CD4-positive, alpha-beta memory T cell (primary cell): ENCODE measurements around the gene FRMD5. TPM values are rescaled to one million over a fixed set of nuclear protein-coding genes. Genes with fewer than 3 reads are reported as not detected.
"Not testable (repeated sequence)": the region's sequence is repeated elsewhere in the genome, so short reads cannot be mapped to it uniquely, and the experiment has no call there.

Source experiments
- CTCF ChIA-PET: fragments of 350-600 bp; sonication (Branson Sonifier 250); formaldehyde crosslinking; loops from one replicate; lab custom pipeline; 2021; ENCODE audit warnings: inconsistent platforms; ENCODE audit not compliant: partially characterized antibody; lab: Charles Lee
- POLR2A ChIA-PET: fragments of 350-600 bp; sonication (Branson Sonifier 250); formaldehyde crosslinking; loops from one replicate; lab custom pipeline; 2021; ENCODE audit not compliant: partially characterized antibody; lab: Charles Lee
- DNase-seq, 5 donors: peaks; one replicate each; pipeline versions ENCODE4 v3.0.0 to v3.0.0-alpha.2; 2020 to 2022; ENCODE audit warnings: mixed read lengths in 1 of 5
- H3K27ac ChIP-seq: one replicate; pipeline ENCODE4 v1.7.0; 2013; ENCODE audit warnings: low read depth, low read length
- H3K27me3 ChIP-seq: 2 replicates; pipeline ENCODE4 v1.7.0; 2013; ENCODE audit warnings: mild to moderate bottlenecking, low read length, moderate library complexity; ENCODE audit not compliant: insufficient read depth
- H3K36me3 ChIP-seq: 2 replicates; pipeline ENCODE4 v1.7.0; 2013; ENCODE audit warnings: mild to moderate bottlenecking, low read length, moderate library complexity; ENCODE audit not compliant: insufficient read depth
- H3K4me1 ChIP-seq: 2 replicates; pipeline ENCODE4 v1.7.0; 2013; ENCODE audit warnings: mild to moderate bottlenecking, low read length, moderate library complexity; ENCODE audit not compliant: insufficient read depth
- H3K4me3 ChIP-seq, 2 donors: one replicate each; pipeline ENCODE4 v1.7.0; 2013; ENCODE audit warnings: low read length in 2 of 2, mild to moderate bottlenecking in 1 of 2
- H3K9me3 ChIP-seq, 2 donors: one replicate each; pipeline ENCODE4 v1.7.0; 2013; ENCODE audit warnings: low read length in 2 of 2, control low read depth in 1 of 2; ENCODE audit not compliant: control insufficient read depth in 1 of 2
- H3K27ac Mint-ChIP-seq, 7 donors: one replicate each; pipeline ENCODE4 v1.8.0; 2020 to 2021; ENCODE audit warnings: mixed read lengths in 7 of 7, mild to moderate bottlenecking in 6 of 7, inconsistent platforms in 3 of 7, moderate library complexity in 3 of 7
- H3K27me3 Mint-ChIP-seq, 2 donors: one replicate each; pipeline ENCODE4 v1.8.0; 2020 to 2021; ENCODE audit warnings: mixed read lengths in 2 of 2
- H3K36me3 Mint-ChIP-seq, 2 donors: one replicate each; pipeline ENCODE4 v1.8.0; 2020 to 2021; ENCODE audit warnings: mixed read lengths in 2 of 2, inconsistent platforms in 1 of 2, mild to moderate bottlenecking in 1 of 2
- H3K4me1 Mint-ChIP-seq, 4 donors: one replicate each; pipeline ENCODE4 v1.8.0; 2020 to 2021; ENCODE audit warnings: mixed read lengths in 4 of 4, mild to moderate bottlenecking in 1 of 4
- H3K4me3 Mint-ChIP-seq, 8 donors: one replicate each; pipeline ENCODE4 v1.8.0; 2020 to 2021; ENCODE audit warnings: mixed read lengths in 8 of 8, mild to moderate bottlenecking in 7 of 8, moderate library complexity in 6 of 8, inconsistent platforms in 3 of 8
- H3K9me3 Mint-ChIP-seq, 8 donors: one replicate each; pipeline ENCODE4 v1.8.0; 2020 to 2021; ENCODE audit warnings: mixed read lengths in 8 of 8, mild to moderate bottlenecking in 5 of 8, inconsistent platforms in 3 of 8, moderate library complexity in 1 of 8
- intact Hi-C: fragments of 100-400 bp; cut with micrococcal nuclease; formaldehyde crosslinking; loops from one replicate; pipeline ENCODE4 v1.15.1; 2023
- polyA plus RNA-seq, 2 donors: library from polyadenylated mRNA; unstranded; fragments of 300-500 nt; fragmentation: Illumina TruSeq; gene quantifications; one replicate each; pipeline ENCODE4 v1.2.3, GENCODE V29; 2021
- total RNA-seq, 2 experiments: library from RNA; stranded (reverse); gene quantifications; one replicate each; pipeline ENCODE4 v1.2.3, GENCODE V29; 2021

The FRMD5 gene
- total and polyA plus RNA-seq, 4 experiments from 2014 or later = 0.08 to 0.47 TPM; not detected in 2

DNA sequence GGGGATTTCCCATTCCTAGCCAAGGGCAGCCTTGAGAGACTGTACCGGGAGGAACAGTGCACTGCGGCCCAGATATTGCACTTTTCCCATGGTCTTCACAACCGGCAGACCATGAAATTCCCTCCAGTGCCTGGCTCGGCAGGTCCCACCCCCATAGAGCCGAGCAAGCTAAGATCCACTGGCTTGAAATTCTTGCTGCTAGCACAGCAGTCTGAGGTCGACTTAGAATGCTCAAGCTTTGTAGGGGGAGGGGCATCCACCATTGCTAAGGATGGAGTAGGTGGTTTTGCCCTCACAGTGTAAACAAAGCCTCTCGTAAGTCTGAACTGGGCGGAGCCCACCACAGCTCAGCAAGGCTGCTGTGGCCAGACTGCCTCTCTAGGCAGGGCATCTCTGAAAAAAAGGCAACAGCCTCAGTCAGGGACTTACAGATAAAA is 156.3 kb downstream of the FRMD5 start:
- intact Hi-C loops = no loop called here
- H3K4me3 ChIP-seq = no peak overlapping the region
- no peak for DNase-seq
- H3K4me1 ChIP-seq = no peaks in the 10 kb centered on the region
- no peaks in the 10 kb centered on the region for H3K9me3 ChIP-seq
- Mint-ChIP-seq H3K4me1 (no peaks in the 10 kb centered on the region), H3K27me3 (peaks cover 22 to 23% of the 10 kb centered on the region in 2 donors), H3K9me3 (peaks cover 0 to 11% (median 3%) of the 10 kb centered on the region in 8 donors), H3K27ac (no peak overlapping the region), H3K36me3 (no peaks in the 10 kb centered on the region), H3K4me3 (no peak overlapping the region)
- H3K27ac ChIP-seq = no peak overlapping the region
- ChIA-PET CTCF (no interaction called here), POLR2A (no interaction called here)
- H3K36me3 ChIP-seq = no peaks in the 10 kb centered on the region
- H3K27me3 ChIP-seq = no peaks in the 10 kb centered on the region

DNA sequence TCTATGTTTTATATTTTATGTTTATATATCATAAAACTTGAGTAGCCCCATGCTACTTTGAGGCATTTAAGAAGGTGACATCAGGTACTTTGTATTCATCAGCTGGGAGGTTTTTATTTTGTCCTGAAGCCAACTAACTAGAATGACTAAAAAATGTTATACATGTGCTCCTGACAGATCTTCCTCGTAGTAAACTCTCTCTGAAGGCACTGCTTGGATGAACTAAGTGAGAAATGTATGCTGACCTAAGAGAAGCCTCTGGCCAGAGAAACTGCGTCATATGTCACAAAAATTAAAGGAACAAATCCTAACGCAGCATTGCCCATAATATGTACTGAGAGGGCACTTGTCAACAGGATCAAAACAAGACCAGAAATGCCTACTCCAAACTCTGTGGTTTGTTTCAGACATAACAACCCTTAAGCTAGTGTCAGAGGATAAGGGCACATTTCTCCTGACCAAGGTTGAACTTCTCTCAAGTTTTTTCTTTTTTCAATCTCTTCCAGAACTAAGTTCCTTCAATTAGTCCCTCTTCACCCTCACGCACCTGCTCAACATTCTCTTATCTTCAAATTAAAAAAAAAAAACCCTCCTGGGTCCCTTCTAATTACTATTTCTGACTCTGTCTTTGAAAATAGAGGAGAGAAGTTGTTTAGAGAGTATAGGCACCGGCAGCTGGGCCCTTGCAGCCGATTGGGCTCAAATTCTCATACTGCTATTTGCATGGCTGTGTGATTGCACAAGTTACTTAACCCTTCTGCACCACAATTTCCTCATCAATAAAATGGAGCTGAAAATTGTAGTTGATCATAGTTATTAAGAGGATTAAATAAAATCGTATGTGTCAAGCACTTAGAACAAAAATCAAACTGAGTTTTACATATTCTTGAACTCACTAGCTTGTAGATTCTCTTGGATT is 159.0 kb downstream of the FRMD5 start:
- intact Hi-C loops = no loop called here

GRCh38 chr15:44034933-44035624 is 160.0 kb downstream of the FRMD5 start:
- peaks cover 0 to 6% (median 3%) of the 10 kb centered on the region in 8 donors for H3K9me3 Mint-ChIP-seq
- no peak for DNase-seq
- no peak overlapping the region for H3K4me3 ChIP-seq
- no peaks in the 10 kb centered on the region for H3K27me3 ChIP-seq
- CTCF ChIA-PET = no interaction called here
- no peak overlapping the region for H3K27ac ChIP-seq
- peaks cover 15 to 18% of the 10 kb centered on the region in 2 donors for H3K27me3 Mint-ChIP-seq
- no peak overlapping the region for H3K4me3 Mint-ChIP-seq
- POLR2A ChIA-PET = no interaction called here
- H3K4me1 Mint-ChIP-seq = no peaks in the 10 kb centered on the region
- intact Hi-C loops = no loop called here
- H3K9me3 ChIP-seq = no peaks in the 10 kb centered on the region
- H3K36me3 Mint-ChIP-seq = no peaks in the 10 kb centered on the region
- no peaks in the 10 kb centered on the region for H3K4me1 ChIP-seq
- H3K27ac Mint-ChIP-seq = no peak overlapping the region
- no peaks in the 10 kb centered on the region for H3K36me3 ChIP-seq

More for the DNA sequence above, 159.0 kb downstream of the FRMD5 start:
- H3K9me3 Mint-ChIP-seq = peaks cover 0 to 9% (median 3%) of the 10 kb centered on the region in 8 donors
- no peak overlapping the region for H3K27ac ChIP-seq
- H3K36me3 ChIP-seq = no peaks in the 10 kb centered on the region
- CTCF ChIA-PET = no interaction called here
- H3K27me3 Mint-ChIP-seq = peaks cover 10 to 16% of the 10 kb centered on the region in 2 donors
- no peaks in the 10 kb centered on the region for H3K27me3 ChIP-seq
- H3K27ac Mint-ChIP-seq = no peak overlapping the region
- POLR2A ChIA-PET = no interaction called here
- no peak for DNase-seq
- no peaks in the 10 kb centered on the region for H3K4me1 ChIP-seq
- H3K4me1 Mint-ChIP-seq = no peaks in the 10 kb centered on the region
- H3K36me3 Mint-ChIP-seq = no peaks in the 10 kb centered on the region
- no peak overlapping the region for H3K4me3 Mint-ChIP-seq
- H3K9me3 ChIP-seq = no peaks in the 10 kb centered on the region
- no peak overlapping the region for H3K4me3 ChIP-seq

- H3K9me3 ChIP-seq = no peaks in the 10 kb centered on the region
- ChIA-PET POLR2A (no interaction called here), CTCF (no interaction called here)
- H3K4me3 Mint-ChIP-seq = no peak overlapping the region
- DNase-seq = no peak
- no peak overlapping the region for H3K27ac Mint-ChIP-seq
- H3K27me3 Mint-ChIP-seq = peaks cover 14 to 15% of the 10 kb centered on the region in 2 donors
- H3K27me3 ChIP-seq = no peaks in the 10 kb centered on the region
- no peak overlapping the region for H3K4me3 ChIP-seq
- peaks cover 0 to 6% (median 1%) of the 10 kb centered on the region in 8 donors for H3K9me3 Mint-ChIP-seq
- no peaks in the 10 kb centered on the region for H3K4me1 Mint-ChIP-seq
- H3K4me1 ChIP-seq = no peaks in the 10 kb centered on the region
- H3K36me3 Mint-ChIP-seq = no peaks in the 10 kb centered on the region
- no peaks in the 10 kb centered on the region for H3K36me3 ChIP-seq
- no peak overlapping the region for H3K27ac ChIP-seq
- intact Hi-C loops = no loop called here
These were observed 160.7 kb downstream of the FRMD5 start for GRCh38 chr15:44034334-44034733.

- no peaks in the 10 kb centered on the region for H3K36me3 ChIP-seq
- H3K4me3 Mint-ChIP-seq = no peak overlapping the region
- no peak overlapping the region for H3K4me3 ChIP-seq
- peaks cover 0 to 6% (median 1%) of the 10 kb centered on the region in 8 donors for H3K9me3 Mint-ChIP-seq
- intact Hi-C loops = no loop called here
- no peaks in the 10 kb centered on the region for H3K36me3 Mint-ChIP-seq
- H3K27ac ChIP-seq = no peak overlapping the region
- ChIA-PET POLR2A (no interaction called here), CTCF (no interaction called here)
- DNase-seq = no peak
- H3K27me3 ChIP-seq = no peaks in the 10 kb centered on the region
- H3K4me1 Mint-ChIP-seq = no peaks in the 10 kb centered on the region
- H3K27me3 Mint-ChIP-seq = peaks cover 14 to 15% of the 10 kb centered on the region in 2 donors
- H3K4me1 ChIP-seq = no peaks in the 10 kb centered on the region
- H3K27ac Mint-ChIP-seq = no peak overlapping the region
- no peaks in the 10 kb centered on the region for H3K9me3 ChIP-seq
These were observed 161.2 kb downstream of the FRMD5 start for GRCh38 chr15:44033894-44034293.

GRCh38 chr15:44032820-44033219 is 162.3 kb downstream of the FRMD5 start:
- H3K9me3 ChIP-seq, H3K4me3 ChIP-seq, H3K27me3 ChIP-seq, H3K27ac ChIP-seq, POLR2A ChIA-PET, H3K4me1 Mint-ChIP-seq, H3K36me3 ChIP-seq, intact Hi-C loops, H3K4me3 Mint-ChIP-seq, DNase-seq, H3K36me3 Mint-ChIP-seq, H3K4me1 ChIP-seq, H3K9me3 Mint-ChIP-seq, H3K27ac Mint-ChIP-seq, CTCF ChIA-PET: not testable (repeated sequence)
- peaks cover 10 to 16% of the 10 kb centered on the region in 2 donors for H3K27me3 Mint-ChIP-seq

GRCh38 chr15:44029940-44030568 is 165.0 kb downstream of the FRMD5 start:
- peak overlapping the region in 1 of 7 donors; percentile 3 for H3K27ac Mint-ChIP-seq
- H3K4me3 ChIP-seq = no peak overlapping the region
- H3K4me3 Mint-ChIP-seq = no peak overlapping the region
- H3K4me1 Mint-ChIP-seq = no peaks in the 10 kb centered on the region
- H3K36me3 ChIP-seq = no peaks in the 10 kb centered on the region
- peaks cover 0 to 3% (median 0%) of the 10 kb centered on the region in 8 donors for H3K9me3 Mint-ChIP-seq
- no peaks in the 10 kb centered on the region for H3K27me3 ChIP-seq
- H3K27me3 Mint-ChIP-seq = peaks cover 7 to 17% of the 10 kb centered on the region in 2 donors
- POLR2A ChIA-PET = no interaction called here
- no peak overlapping the region for H3K27ac ChIP-seq
- no peak for DNase-seq
- no peaks in the 10 kb centered on the region for H3K9me3 ChIP-seq
- H3K4me1 ChIP-seq = no peaks in the 10 kb centered on the region
- intact Hi-C loops = no loop called here
- CTCF ChIA-PET = no interaction called here
- no peaks in the 10 kb centered on the region for H3K36me3 Mint-ChIP-seq
